Astrocyte of the spinal cord (primary cell): ENCODE measurements around the gene ENPP3.

Source experiments
- DNase-seq: peaks from one replicate; pipeline ENCODE4 v3.0.0; 2011; ENCODE audit warnings: low read depth, low spot score
- H3K4me3 ChIP-seq: 2 replicates; pipeline ENCODE4 v1.5.1; 2011; ENCODE audit warnings: low read depth, mild to moderate bottlenecking, low read length, moderate library complexity
- in situ Hi-C: cut with HindIII; loops from 2 replicates; pipeline ENCODE4 v1.10.0; 2017; ENCODE audit warnings: low sequenced_read_pairs
- TF ChIP-seq, protein P1 (sequence below): IDR thresholded peaks from 2 replicates; pipeline ENCODE4 v1.5.1; 2012; ENCODE audit warnings: low read depth, mild to moderate bottlenecking, low read length, inconsistent platforms

The ENPP3 gene

DNA sequence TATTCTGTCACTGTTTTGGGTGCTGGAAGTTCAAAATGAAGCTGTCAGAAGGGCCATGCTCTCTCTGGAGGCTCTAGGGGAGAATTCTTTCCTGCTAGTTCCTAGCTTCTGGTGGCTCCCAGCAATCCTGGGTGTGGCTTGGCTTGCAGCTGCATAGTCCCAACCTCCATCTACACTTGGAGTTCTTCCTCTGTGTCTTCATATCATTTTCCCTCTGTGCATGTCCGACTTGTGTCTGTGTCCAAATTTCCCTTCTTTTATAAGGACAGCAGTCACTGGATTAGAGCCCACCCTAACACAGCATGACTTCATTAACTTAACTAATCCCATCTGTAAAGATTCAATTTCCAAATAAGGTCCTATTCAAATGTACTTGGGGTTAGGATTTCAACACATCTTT is 147.5 kb downstream of the ENPP3 start:
- no peak overlapping the region for H3K4me3 ChIP-seq
- no peak for DNase-seq
- in situ Hi-C loops: no loop called here
- TF ChIP-seq, protein P1, sequence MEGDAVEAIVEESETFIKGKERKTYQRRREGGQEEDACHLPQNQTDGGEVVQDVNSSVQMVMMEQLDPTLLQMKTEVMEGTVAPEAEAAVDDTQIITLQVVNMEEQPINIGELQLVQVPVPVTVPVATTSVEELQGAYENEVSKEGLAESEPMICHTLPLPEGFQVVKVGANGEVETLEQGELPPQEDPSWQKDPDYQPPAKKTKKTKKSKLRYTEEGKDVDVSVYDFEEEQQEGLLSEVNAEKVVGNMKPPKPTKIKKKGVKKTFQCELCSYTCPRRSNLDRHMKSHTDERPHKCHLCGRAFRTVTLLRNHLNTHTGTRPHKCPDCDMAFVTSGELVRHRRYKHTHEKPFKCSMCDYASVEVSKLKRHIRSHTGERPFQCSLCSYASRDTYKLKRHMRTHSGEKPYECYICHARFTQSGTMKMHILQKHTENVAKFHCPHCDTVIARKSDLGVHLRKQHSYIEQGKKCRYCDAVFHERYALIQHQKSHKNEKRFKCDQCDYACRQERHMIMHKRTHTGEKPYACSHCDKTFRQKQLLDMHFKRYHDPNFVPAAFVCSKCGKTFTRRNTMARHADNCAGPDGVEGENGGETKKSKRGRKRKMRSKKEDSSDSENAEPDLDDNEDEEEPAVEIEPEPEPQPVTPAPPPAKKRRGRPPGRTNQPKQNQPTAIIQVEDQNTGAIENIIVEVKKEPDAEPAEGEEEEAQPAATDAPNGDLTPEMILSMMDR: no peak

DNA sequence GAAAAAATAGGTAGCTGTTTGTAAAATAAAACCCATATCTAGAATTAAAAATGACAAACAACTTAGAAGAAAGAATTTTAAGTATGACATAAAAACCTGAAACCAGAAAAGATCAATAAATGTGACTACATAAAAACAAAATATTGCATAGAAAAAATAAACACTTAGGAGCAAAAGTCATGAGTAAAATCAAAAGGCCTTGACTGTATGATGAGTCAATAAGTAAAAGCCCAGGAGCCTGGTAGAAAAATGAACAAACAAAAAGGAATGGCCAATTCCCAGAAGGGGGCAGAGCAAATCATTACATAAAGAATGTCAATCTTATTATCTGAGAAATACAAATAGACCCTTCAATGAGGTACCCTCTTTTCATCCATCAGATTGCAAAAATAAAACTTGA is 150.0 kb downstream of the ENPP3 start:
- H3K4me3 ChIP-seq: no peak overlapping the region
- in situ Hi-C loops: no loop called here
- DNase-seq: peak; percentile 22
- TF ChIP-seq, protein P1: no peak

DNA sequence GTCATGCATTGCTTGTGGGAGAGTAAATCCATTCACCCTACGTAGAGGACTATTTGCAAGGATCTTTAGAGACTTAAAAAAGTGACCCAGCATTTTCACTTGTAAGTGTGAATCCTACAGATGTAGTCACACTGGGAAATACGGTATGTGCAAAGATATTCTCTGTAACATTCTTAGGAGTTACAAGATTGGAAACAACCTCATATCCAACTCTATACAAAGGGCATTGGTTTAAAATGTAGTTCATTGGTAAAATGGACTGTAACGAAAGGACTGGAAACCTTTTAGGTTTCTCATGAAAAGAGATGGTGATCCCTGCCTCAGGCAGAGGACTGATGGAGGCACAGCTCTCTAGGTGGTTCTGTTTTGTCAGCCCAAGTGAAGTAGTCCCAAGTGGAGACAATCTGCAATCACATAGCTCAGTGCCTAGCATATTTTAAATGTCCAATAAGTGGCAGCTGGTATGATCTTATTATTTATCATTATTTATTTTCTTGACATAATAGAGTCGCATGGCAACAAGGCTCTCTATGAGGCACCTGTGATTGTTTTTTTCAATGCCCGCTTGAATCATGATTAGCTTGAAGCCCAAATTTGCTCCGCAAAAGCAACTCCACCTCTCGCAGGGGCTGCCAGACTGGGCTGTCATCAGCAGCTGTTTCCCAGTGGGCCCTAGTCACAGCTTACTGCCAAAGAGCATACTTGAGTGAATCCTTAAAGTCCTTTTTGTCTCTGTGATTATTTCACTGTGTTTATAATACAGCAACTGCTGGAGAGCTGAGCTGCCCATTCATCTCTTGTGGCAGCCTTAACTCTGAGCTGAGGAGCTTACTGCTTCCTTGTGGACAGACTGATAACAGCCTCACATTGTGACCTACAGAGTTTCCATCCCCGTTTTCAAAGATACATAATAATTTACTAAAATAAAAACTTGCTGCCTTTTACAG is 150.9 kb downstream of the ENPP3 start:
- H3K4me3 ChIP-seq: no peak overlapping the region
- DNase-seq: peak; percentile 34
- TF ChIP-seq, protein P1: peak; percentile 35
- in situ Hi-C loops: no loop called here

- TF ChIP-seq, protein P1: no peak
- H3K4me3 ChIP-seq: no peak overlapping the region
- DNase-seq: peak; percentile 34
- in situ Hi-C loops: no loop called here
Observed at GRCh38 chr6:131789219-131789618, 152.1 kb downstream of the ENPP3 start.

- in situ Hi-C loops: no loop called here
- no peak overlapping the region for H3K4me3 ChIP-seq
- peak; percentile 12 for DNase-seq
- TF ChIP-seq, protein P1: no peak
Observed at GRCh38 chr6:131791476-131791875, 154.4 kb downstream of the ENPP3 start.

DNA sequence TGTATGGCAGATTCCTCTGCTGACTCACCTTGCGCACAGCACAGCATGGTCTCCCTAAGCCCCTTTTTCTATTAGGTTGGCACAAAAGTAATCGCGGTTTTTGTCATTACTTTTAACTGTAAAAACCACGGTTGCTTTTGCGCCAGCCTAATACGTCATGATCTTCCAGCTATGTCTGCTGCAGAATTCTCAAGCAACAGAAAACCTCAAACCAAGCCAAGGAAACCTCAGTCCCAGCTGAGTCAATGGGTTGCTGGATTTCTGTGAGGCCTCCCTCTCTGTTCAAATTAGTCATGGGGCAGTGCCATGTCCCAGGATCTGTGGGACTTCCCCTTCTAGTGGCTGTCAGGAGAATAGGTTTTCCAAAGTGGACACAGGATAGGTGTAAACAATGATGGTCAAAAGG is 155.0 kb downstream of the ENPP3 start:
- no peak overlapping the region for H3K4me3 ChIP-seq
- TF ChIP-seq, protein P1: peak; percentile 35
- DNase-seq: peak; percentile 89
- in situ Hi-C loops: no loop called here
